HFF-Myc (cell line): ENCODE results near the gene LRPAP1.

Experiments
- DNase-seq: peaks from one replicate; pipeline ENCODE4 v3.0.0-alpha.2; 2011; ENCODE audit warnings: low read depth; ENCODE audit errors: extremely low read depth
- H3K4me3 ChIP-seq: replicated peaks from 2 replicates; pipeline ENCODE4 v1.5.1; 2011; ENCODE audit warnings: low read depth, mild to moderate bottlenecking, control low read depth, low read length
- TF ChIP-seq, protein P1 (sequence below): IDR thresholded peaks from 2 replicates; pipeline ENCODE4 v1.5.1; 2012; ENCODE audit warnings: mild to moderate bottlenecking, low read depth, low read length, control low read depth; ENCODE audit errors: missing control alignments

The LRPAP1 gene

DNA sequence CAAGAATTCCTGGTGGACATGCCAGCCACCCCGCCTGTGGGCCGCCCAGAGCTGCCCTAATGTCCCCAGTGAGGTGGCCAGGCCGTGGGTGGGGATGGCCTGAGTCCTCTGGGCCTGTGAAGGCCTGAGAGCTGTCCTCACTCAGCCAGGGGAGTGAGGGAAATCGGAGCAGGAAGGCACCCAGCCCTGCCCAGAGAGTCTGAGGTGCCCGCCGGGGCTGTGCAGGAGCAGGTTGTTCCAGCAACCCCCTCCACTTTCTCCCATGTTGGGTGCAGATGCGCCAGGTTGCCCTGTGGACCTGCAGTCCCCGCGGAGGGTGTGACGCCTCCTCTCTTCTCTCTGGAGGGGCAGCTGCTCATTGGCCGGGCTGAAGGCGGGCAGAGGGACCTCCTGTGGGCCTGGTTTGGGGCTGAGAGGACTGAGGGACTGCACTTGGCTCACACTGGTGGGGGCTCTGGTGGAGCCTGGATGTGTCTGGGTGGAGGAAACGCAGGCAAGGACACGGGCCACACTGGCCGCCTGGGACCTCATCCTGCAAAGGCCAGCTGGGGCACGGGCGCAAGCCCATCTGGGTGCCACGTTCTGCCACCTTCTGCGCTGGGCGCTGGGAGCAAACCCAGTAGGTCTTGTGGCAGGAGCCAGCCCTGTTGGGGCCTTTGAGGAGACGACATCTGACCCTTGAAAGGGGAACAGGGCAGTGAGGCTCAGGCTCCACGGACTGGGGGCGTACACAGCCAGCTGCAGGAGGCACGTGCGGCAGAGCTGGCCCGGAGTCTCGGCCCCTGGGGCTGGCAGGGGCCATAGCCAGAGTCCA is 55.1 kb downstream of the LRPAP1 start:
- DNase-seq = no peak
- TF ChIP-seq, protein P1, sequence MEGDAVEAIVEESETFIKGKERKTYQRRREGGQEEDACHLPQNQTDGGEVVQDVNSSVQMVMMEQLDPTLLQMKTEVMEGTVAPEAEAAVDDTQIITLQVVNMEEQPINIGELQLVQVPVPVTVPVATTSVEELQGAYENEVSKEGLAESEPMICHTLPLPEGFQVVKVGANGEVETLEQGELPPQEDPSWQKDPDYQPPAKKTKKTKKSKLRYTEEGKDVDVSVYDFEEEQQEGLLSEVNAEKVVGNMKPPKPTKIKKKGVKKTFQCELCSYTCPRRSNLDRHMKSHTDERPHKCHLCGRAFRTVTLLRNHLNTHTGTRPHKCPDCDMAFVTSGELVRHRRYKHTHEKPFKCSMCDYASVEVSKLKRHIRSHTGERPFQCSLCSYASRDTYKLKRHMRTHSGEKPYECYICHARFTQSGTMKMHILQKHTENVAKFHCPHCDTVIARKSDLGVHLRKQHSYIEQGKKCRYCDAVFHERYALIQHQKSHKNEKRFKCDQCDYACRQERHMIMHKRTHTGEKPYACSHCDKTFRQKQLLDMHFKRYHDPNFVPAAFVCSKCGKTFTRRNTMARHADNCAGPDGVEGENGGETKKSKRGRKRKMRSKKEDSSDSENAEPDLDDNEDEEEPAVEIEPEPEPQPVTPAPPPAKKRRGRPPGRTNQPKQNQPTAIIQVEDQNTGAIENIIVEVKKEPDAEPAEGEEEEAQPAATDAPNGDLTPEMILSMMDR = no peak
- no peak overlapping the region for H3K4me3 ChIP-seq

DNA sequence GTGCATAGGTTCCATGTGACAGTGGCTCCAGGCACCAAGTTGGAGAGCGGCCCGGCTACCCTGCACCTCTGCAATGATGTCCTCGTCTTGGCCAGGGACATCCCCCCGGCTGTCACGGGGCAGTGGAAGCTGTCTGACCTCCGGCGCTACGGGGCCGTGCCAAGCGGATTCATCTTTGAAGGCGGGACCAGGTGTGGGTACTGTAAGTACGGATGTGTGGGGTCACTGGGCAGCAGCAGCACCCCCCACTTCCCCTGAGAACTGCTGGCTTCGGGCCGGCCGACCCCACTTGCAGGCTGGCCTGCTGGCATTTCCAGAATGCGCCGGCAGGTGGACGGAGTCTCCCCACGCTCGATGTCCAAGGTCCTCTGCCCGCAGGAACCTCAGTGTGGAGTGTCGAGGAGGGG is 55.9 kb downstream of the LRPAP1 start:
- TF ChIP-seq, protein P1 = no peak
- no peak overlapping the region for H3K4me3 ChIP-seq
- no peak for DNase-seq

DNA sequence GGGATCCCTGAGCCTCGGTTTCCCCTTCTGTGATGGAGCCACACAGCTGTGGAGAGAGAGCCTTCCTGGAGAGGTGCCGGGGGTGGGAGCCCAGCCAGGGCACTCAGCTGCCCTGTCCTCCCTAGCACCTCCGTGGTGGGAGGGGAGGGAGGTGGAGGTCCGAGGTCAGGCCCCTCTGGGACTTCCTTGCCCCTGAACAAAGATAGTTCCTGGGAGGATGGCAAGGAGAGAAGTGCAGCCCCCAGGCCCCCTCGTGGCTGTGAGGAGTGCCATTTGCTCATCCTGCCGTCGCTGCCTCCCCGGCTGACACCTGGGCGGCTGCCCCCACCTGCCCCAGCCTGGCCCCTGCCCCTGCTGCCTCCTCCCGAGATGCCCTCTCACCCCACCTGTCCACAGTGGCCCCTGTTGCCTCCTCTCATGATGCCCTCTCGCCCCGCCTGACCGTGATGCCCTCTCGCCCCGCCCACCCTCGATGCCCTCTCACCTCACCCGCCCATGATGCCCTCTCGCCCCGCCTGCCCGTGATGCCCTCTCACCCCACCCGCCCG is 56.4 kb downstream of the LRPAP1 start:
- TF ChIP-seq, protein P1 = no peak

DNA sequence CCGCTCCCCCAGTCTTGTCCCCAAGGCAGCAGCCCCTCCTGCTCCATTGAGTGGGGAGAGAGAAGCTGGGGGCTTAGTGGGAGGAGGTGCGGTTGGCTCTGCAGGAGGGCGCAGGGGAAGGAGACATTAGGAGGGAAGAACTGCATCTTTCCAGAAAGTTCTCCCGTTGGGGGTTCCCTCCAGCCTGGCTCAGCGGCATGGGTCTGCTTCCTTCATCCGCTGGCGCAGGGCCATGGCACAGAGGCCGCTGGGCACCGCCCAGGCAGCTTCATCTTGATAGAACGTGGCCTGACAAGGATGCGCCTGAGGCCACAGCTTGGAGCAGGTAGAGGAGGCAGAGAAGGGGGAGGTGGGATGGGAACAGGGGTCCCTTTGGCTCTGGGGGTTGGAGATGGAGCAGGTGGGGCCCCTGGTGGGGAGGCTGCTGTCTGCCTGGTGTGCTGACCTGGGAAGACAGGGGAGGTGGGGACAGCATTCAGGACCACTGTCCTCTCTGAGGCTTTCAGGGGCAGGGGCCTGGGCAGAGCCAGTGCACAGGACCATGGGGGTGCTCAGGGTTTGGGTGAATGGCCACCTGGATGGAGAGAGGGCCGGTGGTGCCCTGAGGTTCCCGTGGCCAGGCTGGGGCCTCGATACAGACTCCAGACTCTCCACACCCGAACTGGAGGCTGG is 57.0 kb downstream of the LRPAP1 start:
- DNase-seq = no peak
- TF ChIP-seq, protein P1 = no peak
- H3K4me3 ChIP-seq = no peak overlapping the region

More for the DNA sequence above, 56.4 kb downstream of the LRPAP1 start:
- no peak for DNase-seq
- H3K4me3 ChIP-seq = no peak overlapping the region

DNA sequence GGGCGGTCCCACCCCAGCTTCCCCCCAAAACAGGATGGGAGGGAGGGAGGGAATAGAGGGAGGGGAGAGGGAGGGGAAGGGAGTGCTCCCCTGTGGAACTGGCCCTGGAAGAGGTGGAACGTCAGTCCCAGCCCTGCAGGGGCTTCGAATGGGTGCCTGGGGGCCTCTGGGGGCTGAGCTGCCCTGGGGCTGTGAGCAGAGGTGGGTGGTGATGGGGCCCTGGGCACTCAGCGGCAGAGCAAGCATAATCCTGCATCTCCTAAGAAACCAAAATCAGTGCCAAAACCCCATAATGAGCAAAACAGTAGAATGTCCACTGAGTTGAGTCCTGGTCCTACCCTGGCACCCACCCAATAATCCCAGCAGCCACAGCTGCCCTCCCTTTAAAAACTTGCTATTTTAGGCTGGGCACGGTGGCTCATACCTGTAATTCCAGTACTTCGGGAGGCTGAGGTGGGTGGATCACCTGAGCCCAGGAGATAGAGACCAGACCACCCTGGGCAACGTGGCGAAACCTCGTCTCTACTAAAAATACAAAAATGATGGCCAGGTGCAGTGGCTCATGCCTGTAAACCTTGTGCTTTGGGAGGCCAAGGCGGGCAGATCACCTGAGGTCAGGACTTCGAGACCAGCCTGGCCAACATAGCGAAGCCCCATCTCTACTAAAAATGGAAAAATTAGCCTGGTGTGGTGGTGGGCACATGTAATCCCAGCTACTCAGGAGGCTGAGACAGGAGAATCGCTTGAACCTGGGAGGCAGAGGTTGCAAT is 58.0 kb downstream of the LRPAP1 start:
- no peak for DNase-seq
- H3K4me3 ChIP-seq = no peak overlapping the region
- TF ChIP-seq, protein P1 = no peak

DNA sequence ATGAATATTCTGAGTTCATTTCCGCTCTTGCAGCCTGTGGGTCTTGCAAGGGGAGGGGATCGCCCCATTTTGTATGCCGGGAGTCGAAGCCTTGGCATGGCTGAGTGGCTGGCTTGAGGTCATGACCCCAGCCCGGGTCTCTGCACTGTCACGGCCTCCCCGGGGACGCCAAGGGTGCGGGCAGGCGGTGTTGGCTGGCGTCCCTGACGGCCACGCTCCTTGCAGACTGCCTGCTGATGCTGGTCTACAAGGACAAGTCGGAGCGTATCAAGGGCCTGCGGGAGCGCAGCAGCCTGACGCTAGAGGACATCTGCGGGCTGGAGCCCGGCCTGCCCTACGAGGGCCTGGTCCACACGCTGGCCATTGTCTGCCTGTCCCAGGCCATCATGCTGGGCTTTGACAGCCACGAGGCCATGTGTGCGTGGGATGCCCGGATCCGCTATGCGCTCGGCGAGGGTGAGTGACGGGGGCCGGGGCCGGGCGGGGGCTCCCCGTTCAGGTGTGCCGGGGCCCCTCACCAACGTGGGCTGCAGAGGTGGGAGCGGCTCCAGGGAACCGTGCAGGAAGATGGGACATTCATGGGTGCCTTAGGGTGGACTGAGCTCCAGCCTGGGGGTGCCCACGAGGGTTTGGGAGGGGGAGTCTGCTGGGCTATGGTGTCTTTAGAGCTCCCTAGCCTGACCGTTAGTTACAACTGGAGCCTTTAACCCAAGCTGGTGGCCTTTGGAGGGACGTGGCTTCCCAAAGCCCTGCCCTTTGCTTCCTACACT is 58.9 kb downstream of the LRPAP1 start:
- no peak for DNase-seq
- TF ChIP-seq, protein P1 = no peak
- no peak overlapping the region for H3K4me3 ChIP-seq
